GM12892 (cell line): ENCODE data around the gene DNM3.

Experiments
- DNase-seq: peaks from one replicate; pipeline ENCODE4 v3.0.0; 2011; ENCODE audit not compliant: insufficient read length
- FAIRE-seq: peaks from 2 replicates; lab custom pipeline; 2011; peaks lifted over from hg19 to GRCh38; lab: Jason Lieb, UNC
- POLR2A ChIP-seq: IDR thresholded peaks from 2 replicates; pipeline ENCODE4 v1.6.1; 2011; ENCODE audit warnings: low read depth, low read length, control low read depth
- POLR2AphosphoS5 ChIP-seq: IDR thresholded peaks from 2 replicates; pipeline ENCODE4 v1.6.1; 2011; ENCODE audit warnings: low read depth, low read length, control low read depth
- TAF1 ChIP-seq: IDR thresholded peaks from 2 replicates; pipeline ENCODE4 v1.6.1; 2011; ENCODE audit warnings: low read depth, mild to moderate bottlenecking, control low read depth, low read length, borderline replicate concordance

Gene DNM3

GRCh38 chr1:171826973-171827372, 14.3 kb upstream of the DNM3 start:
- FAIRE-seq (no peak), DNase-seq (no peak)
- no peak for TF ChIP-seq POLR2A
- no peak for TF ChIP-seq POLR2AphosphoS5
- no peak for TF ChIP-seq TAF1

- FAIRE-seq (no peak), DNase-seq (no peak)
- TF ChIP-seq TAF1: no peak
- TF ChIP-seq POLR2A: no peak
- no peak for TF ChIP-seq POLR2AphosphoS5
These were observed 12.5 kb upstream of the DNM3 start for GRCh38 chr1:171828794-171829193.

GRCh38 chr1:171833091-171833825, 8.0 kb upstream of the DNM3 start:
- TF ChIP-seq POLR2A (no peak), POLR2AphosphoS5 (no peak), TAF1 (no peak)
- FAIRE-seq: no peak
- DNase-seq: no peak

- DNase-seq (no peak), FAIRE-seq (no peak)
- TF ChIP-seq TAF1 (no peak), POLR2AphosphoS5 (no peak), POLR2A (no peak)
These were observed 6.5 kb upstream of the DNM3 start for GRCh38 chr1:171834821-171835220.

GRCh38 chr1:171835891-171836290, 5.4 kb upstream of the DNM3 start:
- DNase-seq (no peak), FAIRE-seq (no peak)
- TF ChIP-seq POLR2A: no peak
- no peak for TF ChIP-seq POLR2AphosphoS5

GRCh38 chr1:171841931-171842761, 848 bp downstream of the DNM3 start:
- FAIRE-seq: no peak
- no peak for DNase-seq
- TF ChIP-seq POLR2AphosphoS5 (no peak), POLR2A (no peak), TAF1 (no peak)

- DNase-seq: no peak
- no peak for FAIRE-seq
- no peak for TF ChIP-seq TAF1
- no peak for TF ChIP-seq POLR2AphosphoS5
- TF ChIP-seq POLR2A: no peak
These were observed 3.1 kb downstream of the DNM3 start for GRCh38 chr1:171844381-171844780.

GRCh38 chr1:171845998-171846397, 4.7 kb downstream of the DNM3 start:
- TF ChIP-seq TAF1 (no peak), POLR2AphosphoS5 (no peak), POLR2A (no peak)
- FAIRE-seq (no peak), DNase-seq (no peak)

- no peak for DNase-seq
- no peak for FAIRE-seq
- TF ChIP-seq TAF1 (no peak), POLR2AphosphoS5 (no peak), POLR2A (no peak)
These were observed 8.1 kb downstream of the DNM3 start for GRCh38 chr1:171849245-171849898.

- DNase-seq (no peak), FAIRE-seq (no peak)
- TF ChIP-seq TAF1 (no peak), POLR2AphosphoS5 (no peak), POLR2A (no peak)
These were observed 9.5 kb downstream of the DNM3 start for GRCh38 chr1:171850651-171851350.

- TF ChIP-seq POLR2A (no peak), POLR2AphosphoS5 (no peak), TAF1 (no peak)
- no peak for DNase-seq
- no peak for FAIRE-seq
These were observed 11.0 kb downstream of the DNM3 start for GRCh38 chr1:171852272-171852671.
